Measurements from ENCODE around the gene USP35.

DNA sequence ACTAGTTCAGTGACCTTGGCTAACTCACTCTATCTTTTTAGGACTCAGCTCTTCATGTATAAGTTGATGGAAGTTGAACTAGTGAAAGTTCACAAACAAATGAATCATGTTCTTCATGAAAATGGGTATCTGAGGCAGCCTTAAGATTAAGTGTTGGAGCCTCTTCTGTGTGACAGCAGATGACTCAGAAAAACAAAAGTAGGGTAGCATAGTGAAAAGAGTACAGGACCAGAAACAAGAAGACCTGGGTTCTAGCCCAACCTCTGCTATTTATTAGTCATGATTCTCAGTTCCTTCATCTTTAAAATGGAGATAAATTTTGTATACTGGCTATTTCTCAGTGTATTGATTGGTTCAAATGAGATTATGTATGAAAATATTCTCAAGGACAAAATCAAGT, 60.2 kb downstream of the USP35 start:
- TF ChIP-seq, protein P1, sequence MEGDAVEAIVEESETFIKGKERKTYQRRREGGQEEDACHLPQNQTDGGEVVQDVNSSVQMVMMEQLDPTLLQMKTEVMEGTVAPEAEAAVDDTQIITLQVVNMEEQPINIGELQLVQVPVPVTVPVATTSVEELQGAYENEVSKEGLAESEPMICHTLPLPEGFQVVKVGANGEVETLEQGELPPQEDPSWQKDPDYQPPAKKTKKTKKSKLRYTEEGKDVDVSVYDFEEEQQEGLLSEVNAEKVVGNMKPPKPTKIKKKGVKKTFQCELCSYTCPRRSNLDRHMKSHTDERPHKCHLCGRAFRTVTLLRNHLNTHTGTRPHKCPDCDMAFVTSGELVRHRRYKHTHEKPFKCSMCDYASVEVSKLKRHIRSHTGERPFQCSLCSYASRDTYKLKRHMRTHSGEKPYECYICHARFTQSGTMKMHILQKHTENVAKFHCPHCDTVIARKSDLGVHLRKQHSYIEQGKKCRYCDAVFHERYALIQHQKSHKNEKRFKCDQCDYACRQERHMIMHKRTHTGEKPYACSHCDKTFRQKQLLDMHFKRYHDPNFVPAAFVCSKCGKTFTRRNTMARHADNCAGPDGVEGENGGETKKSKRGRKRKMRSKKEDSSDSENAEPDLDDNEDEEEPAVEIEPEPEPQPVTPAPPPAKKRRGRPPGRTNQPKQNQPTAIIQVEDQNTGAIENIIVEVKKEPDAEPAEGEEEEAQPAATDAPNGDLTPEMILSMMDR (IDR thresholded peaks at IDR 0.05; ENCODE audit: insufficient read depth, low read length, poor library complexity, severe bottlenecking): no peak
- no peak for TF ChIP-seq EZH2phosphoT487 (conservative IDR thresholded peaks at IDR 0.05; ENCODE audit: low read length)
